KMS-11 (cell line): ENCODE results near the gene NRG3.

ENCODE experiments used
- H2AFZ ChIP-seq: fragments of 200-600 bp; sonication (generic); 2 replicates; pipeline ENCODE4 v1.6.1; 2016; ENCODE audit warnings: antibody characterized with exemption, mixed run types, low read depth
- H3K27ac ChIP-seq: fragments of 200-600 bp; sonication (generic); 2 replicates; pipeline ENCODE4 v1.6.1; 2016; ENCODE audit warnings: mild to moderate bottlenecking, mixed run types
- H3K27me3 ChIP-seq: fragments of 200-600 bp; sonication (generic); 2 replicates; pipeline ENCODE4 v1.6.1; 2017; ENCODE audit warnings: mild to moderate bottlenecking, low read depth, mixed run types, moderate library complexity; ENCODE audit not compliant: insufficient read depth
- H3K36me3 ChIP-seq: fragments of 200-600 bp; sonication (generic); 2 replicates; pipeline ENCODE4 v1.6.1; 2017; ENCODE audit warnings: mild to moderate bottlenecking, mixed run types; ENCODE audit not compliant: insufficient read depth
- H3K4me1 ChIP-seq: fragments of 200-600 bp; sonication (generic); 2 replicates; pipeline ENCODE4 v1.6.1; 2016; ENCODE audit warnings: mild to moderate bottlenecking, low read depth, mixed run types; ENCODE audit not compliant: poor library complexity, severe bottlenecking
- H3K4me2 ChIP-seq: fragments of 200-600 bp; sonication (generic); 2 replicates; pipeline ENCODE4 v1.7.0; 2016; ENCODE audit warnings: mild to moderate bottlenecking, mixed run types
- H3K4me3 ChIP-seq: fragments of 200-600 bp; sonication (generic); IDR thresholded peaks from 2 replicates; pipeline ENCODE4 v1.6.1; 2017; ENCODE audit warnings: low read depth, low read length, mixed read lengths; ENCODE audit not compliant: insufficient read depth
- H3K79me2 ChIP-seq: fragments of 200-600 bp; sonication (generic); 2 replicates; pipeline ENCODE4 v1.6.1; 2016; ENCODE audit warnings: low read depth, mixed run types; ENCODE audit not compliant: insufficient read depth
- H3K9ac ChIP-seq: fragments of 200-600 bp; sonication (generic); 2 replicates; pipeline ENCODE4 v1.6.1; 2016; ENCODE audit warnings: mild to moderate bottlenecking, mixed run types
- H4K20me1 ChIP-seq: fragments of 200-600 bp; sonication (generic); 2 replicates; pipeline ENCODE4 v1.6.1; 2016; ENCODE audit warnings: mild to moderate bottlenecking, mixed run types; ENCODE audit not compliant: insufficient read depth
- CTCF ChIP-seq: fragments of 200-600 bp; sonication (generic); conservative IDR thresholded peaks from 2 replicates; pipeline ENCODE4 v1.6.1; 2017; ENCODE audit warnings: low read depth, mild to moderate bottlenecking, antibody characterized with exemption, low read length, moderate library complexity, mixed read lengths

The NRG3 gene

GRCh38 chr10:82252081-82252480 lies 377.1 kb downstream of the NRG3 start:
- Histone ChIP-seq H3K4me1 (peaks cover 9% of the 10 kb centered on the region), H3K27ac (no peak overlapping the region), H2AFZ (no peak overlapping the region), H3K9ac (no peak overlapping the region), H3K79me2 (no peaks in the 10 kb centered on the region), H3K4me2 (no peak overlapping the region), H3K27me3 (no peaks in the 10 kb centered on the region), H3K4me3 (no peak overlapping the region), H4K20me1 (no peaks in the 10 kb centered on the region), H3K36me3 (no peaks in the 10 kb centered on the region)
- TF ChIP-seq CTCF: no peak

GRCh38 chr10:82254237-82254636 lies 379.2 kb downstream of the NRG3 start:
- Histone ChIP-seq H3K27me3 (no peaks in the 10 kb centered on the region), H2AFZ (no peak overlapping the region), H4K20me1 (no peaks in the 10 kb centered on the region), H3K27ac (no peak overlapping the region), H3K4me2 (no peak overlapping the region), H3K4me3 (no peak overlapping the region), H3K79me2 (no peaks in the 10 kb centered on the region), H3K36me3 (no peaks in the 10 kb centered on the region), H3K9ac (no peak overlapping the region), H3K4me1 (peaks cover 9% of the 10 kb centered on the region)
- no peak for TF ChIP-seq CTCF

GRCh38 chr10:82256275-82256674 lies 381.3 kb downstream of the NRG3 start:
- no peak overlapping the region for H3K4me2 ChIP-seq
- no peaks in the 10 kb centered on the region for H3K27me3 ChIP-seq
- no peak overlapping the region for H3K9ac ChIP-seq
- H3K4me1 ChIP-seq: peaks cover 9% of the 10 kb centered on the region
- H2AFZ ChIP-seq: no peak overlapping the region
- H4K20me1 ChIP-seq: no peaks in the 10 kb centered on the region
- H3K4me3 ChIP-seq: no peak overlapping the region
- no peaks in the 10 kb centered on the region for H3K79me2 ChIP-seq
- no peak for TF ChIP-seq CTCF
- H3K36me3 ChIP-seq: no peaks in the 10 kb centered on the region
- no peak overlapping the region for H3K27ac ChIP-seq

GRCh38 chr10:82266438-82266837 lies 391.4 kb downstream of the NRG3 start:
- Histone ChIP-seq H3K9ac (no peak overlapping the region), H3K4me3 (no peak overlapping the region), H3K79me2 (no peaks in the 10 kb centered on the region), H3K27me3 (no peaks in the 10 kb centered on the region), H2AFZ (no peak overlapping the region), H4K20me1 (no peaks in the 10 kb centered on the region), H3K27ac (no peak overlapping the region), H3K4me2 (peak overlapping the region; percentile 96), H3K36me3 (no peaks in the 10 kb centered on the region), H3K4me1 (peaks cover 39% of the 10 kb centered on the region)
- TF ChIP-seq CTCF: no peak
